GM12878 (cell line): Measurements from ENCODE around the gene LMTK2.

Experiments
- EED ChIP-seq: sonication (generic); IDR thresholded peaks from 2 replicates; pipeline ENCODE4 v1.6.1; 2016; ENCODE audit warnings: antibody characterized with exemption, low read depth
- EZH2 ChIP-seq: IDR thresholded peaks from 2 replicates; pipeline ENCODE4 v1.6.1; 2012; ENCODE audit warnings: low read depth, mild to moderate bottlenecking, control low read depth, inconsistent platforms, low read length, borderline replicate concordance; ENCODE audit not compliant: control insufficient read depth
- TF ChIP-seq, protein P1 (sequence below): IDR thresholded peaks from 2 replicates; pipeline ENCODE4 v1.6.1; 2011; ENCODE audit warnings: borderline replicate concordance, low read depth, mild to moderate bottlenecking, moderate library complexity, mixed read lengths, low read length; ENCODE audit not compliant: insufficient read depth; ENCODE audit errors: extremely low read length
- TF ChIP-seq, protein P2 (sequence below): fragments of 150-350 bp; IDR thresholded peaks from 2 replicates; pipeline ENCODE4 v1.6.1; 2016; ENCODE audit warnings: low read depth, low read length

DNA sequence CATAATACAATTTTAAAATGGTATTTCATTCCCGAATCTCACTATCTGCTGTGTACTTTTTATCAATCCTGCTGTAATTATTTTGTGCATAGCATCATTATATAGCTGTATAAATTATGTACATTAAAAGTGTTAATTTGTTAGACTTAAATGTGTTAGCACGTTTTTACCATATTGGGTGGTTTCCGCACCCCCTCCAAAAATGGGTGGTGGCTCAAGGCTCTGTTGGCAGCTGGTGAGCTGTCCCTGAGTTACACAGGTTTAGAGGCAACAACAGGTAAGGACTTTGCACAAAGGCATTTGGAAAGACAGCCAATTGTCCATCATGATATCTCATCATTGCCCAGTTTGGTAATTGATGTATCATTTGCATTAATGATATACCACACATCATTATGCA lies 18.6 kb upstream of the LMTK2 start:
- no peak for TF ChIP-seq EZH2
- TF ChIP-seq, protein P1, sequence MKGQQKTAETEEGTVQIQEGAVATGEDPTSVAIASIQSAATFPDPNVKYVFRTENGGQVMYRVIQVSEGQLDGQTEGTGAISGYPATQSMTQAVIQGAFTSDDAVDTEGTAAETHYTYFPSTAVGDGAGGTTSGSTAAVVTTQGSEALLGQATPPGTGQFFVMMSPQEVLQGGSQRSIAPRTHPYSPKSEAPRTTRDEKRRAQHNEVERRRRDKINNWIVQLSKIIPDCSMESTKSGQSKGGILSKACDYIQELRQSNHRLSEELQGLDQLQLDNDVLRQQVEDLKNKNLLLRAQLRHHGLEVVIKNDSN: no peak
- TF ChIP-seq, protein P2, sequence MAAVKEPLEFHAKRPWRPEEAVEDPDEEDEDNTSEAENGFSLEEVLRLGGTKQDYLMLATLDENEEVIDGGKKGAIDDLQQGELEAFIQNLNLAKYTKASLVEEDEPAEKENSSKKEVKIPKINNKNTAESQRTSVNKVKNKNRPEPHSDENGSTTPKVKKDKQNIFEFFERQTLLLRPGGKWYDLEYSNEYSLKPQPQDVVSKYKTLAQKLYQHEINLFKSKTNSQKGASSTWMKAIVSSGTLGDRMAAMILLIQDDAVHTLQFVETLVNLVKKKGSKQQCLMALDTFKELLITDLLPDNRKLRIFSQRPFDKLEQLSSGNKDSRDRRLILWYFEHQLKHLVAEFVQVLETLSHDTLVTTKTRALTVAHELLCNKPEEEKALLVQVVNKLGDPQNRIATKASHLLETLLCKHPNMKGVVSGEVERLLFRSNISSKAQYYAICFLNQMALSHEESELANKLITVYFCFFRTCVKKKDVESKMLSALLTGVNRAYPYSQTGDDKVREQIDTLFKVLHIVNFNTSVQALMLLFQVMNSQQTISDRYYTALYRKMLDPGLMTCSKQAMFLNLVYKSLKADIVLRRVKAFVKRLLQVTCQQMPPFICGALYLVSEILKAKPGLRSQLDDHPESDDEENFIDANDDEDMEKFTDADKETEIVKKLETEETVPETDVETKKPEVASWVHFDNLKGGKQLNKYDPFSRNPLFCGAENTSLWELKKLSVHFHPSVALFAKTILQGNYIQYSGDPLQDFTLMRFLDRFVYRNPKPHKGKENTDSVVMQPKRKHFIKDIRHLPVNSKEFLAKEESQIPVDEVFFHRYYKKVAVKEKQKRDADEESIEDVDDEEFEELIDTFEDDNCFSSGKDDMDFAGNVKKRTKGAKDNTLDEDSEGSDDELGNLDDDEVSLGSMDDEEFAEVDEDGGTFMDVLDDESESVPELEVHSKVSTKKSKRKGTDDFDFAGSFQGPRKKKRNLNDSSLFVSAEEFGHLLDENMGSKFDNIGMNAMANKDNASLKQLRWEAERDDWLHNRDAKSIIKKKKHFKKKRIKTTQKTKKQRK: no peak
- no peak for TF ChIP-seq EED
